T-helper 17 cell (primary cell): Measurements from ENCODE around the gene MYO5C. TPM values are rescaled to one million over a fixed set of nuclear protein-coding genes. Genes with fewer than 3 reads are reported as not detected.

ENCODE experiments used
- ATAC-seq: fragments of 150-1000 bp; cut with Tn5 transposase; 2 replicates; pipeline ENCODE4 v1.10.0; 2021; ENCODE audit warnings: mild to moderate bottlenecking, moderate library complexity
- DNase-seq, 3 donors: peaks; one replicate each; pipeline versions ENCODE4 v3.0.0 to v3.0.0-alpha.2; 2020 to 2021
- H3K9me3 ChIP-seq: one replicate; pipeline ENCODE4 v1.7.0; 2013; ENCODE audit warnings: low read length, mild to moderate bottlenecking; ENCODE audit not compliant: control insufficient read depth, poor library complexity, severe bottlenecking
- H3K27ac Mint-ChIP-seq: one replicate; pipeline ENCODE4 v1.8.0; 2022; ENCODE audit warnings: mild to moderate bottlenecking, moderate library complexity, mixed read lengths
- H3K27me3 Mint-ChIP-seq: one replicate; pipeline ENCODE4 v1.8.0; 2022; ENCODE audit warnings: mixed read lengths
- H3K36me3 Mint-ChIP-seq: one replicate; pipeline ENCODE4 v1.8.0; 2022; ENCODE audit warnings: low read depth, mixed read lengths
- H3K4me1 Mint-ChIP-seq: one replicate; pipeline ENCODE4 v1.8.0; 2022; ENCODE audit warnings: mild to moderate bottlenecking, mixed read lengths
- H3K4me3 Mint-ChIP-seq: one replicate; pipeline ENCODE4 v1.8.0; 2022; ENCODE audit warnings: mild to moderate bottlenecking, moderate library complexity, mixed read lengths
- total RNA-seq, 4 donors: library from RNA in 2 of 4; stranded (reverse) in 2 of 4; gene quantifications; one replicate each; pipeline ENCODE4 v1.2.3 and lab custom pipeline; 2022 to 2026

MYO5C gene
- total RNA-seq, 2 donors from 2014 or later: 1.5 to 3.3 TPM

- no peak for DNase-seq
- H3K36me3 Mint-ChIP-seq: peaks cover 9% of the 10 kb centered on the region
- ATAC-seq: no peak
- no peaks in the 10 kb centered on the region for H3K27me3 Mint-ChIP-seq
- H3K27ac Mint-ChIP-seq: no peak overlapping the region
- H3K4me1 Mint-ChIP-seq: peaks cover 7% of the 10 kb centered on the region
- H3K4me3 Mint-ChIP-seq: no peak overlapping the region
- no peaks in the 10 kb centered on the region for H3K9me3 ChIP-seq
Measured at GRCh38 chr15:52143873-52144272, 151.7 kb downstream of the MYO5C start.

Other genes with a start within 250 kb of the MYO5C start
- gene BCL2L10, start 183.0 kb downstream of the MYO5C start, total RNA-seq: not detected
- gene GNB5, start 104.4 kb downstream of the MYO5C start, total RNA-seq: 10 to 100 TPM; 63.2 to 79.7 TPM
- 10 to 100 TPM; 50.6 to 58.4 TPM for gene MYO5A, start 233.1 kb upstream of the MYO5C start, total RNA-seq